ENCODE measurements around the gene DTX1. TPM values are rescaled to one million over a fixed set of nuclear protein-coding genes. Genes with fewer than 3 reads are reported as not detected.

The DTX1 gene
- total and polyA plus RNA-seq, 4 donors: 2.1 to 33.2 (median 10.0) TPM

DNA sequence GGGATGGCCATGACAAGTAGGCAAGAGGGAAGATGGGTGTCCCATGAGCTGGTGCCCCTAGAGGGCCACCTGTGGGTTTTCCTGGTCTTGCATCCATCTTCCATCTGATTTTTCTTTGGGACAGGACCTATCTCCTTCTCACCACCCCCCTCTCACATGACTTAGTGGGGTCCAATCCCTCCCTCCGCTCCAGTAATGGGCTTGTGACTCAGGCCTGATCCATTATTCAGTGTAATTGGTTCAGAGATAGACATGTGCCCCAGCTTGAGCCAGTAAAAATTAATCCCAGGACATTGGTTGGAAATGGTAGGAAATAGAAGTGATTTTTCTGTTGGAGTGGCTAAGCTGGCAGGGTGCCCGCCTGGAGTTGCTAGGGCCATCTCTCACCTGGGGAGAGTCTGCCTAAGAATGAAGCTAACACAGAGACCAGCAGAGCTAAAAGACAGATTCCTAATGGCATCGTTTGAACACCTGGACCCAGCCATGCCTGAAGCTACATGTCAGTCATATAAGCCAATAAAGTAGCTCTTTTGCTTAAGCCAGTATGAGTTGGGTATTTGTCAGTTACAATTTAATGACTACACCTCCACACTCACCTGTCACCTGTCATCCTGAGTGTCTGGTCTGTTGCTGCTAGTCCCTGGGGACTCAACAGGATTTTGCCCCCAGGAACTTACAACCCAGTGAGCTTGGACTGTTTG, 64.3 kb downstream of the DTX1 start:
- H3K4me3 ChIP-seq (ENCODE audit: low read depth in 1 of 3, low read length in 3 of 3): no peak overlapping the region
- peaks cover 0 to 3% (median 0%) of the 10 kb centered on the region in 4 donors for H3K27me3 ChIP-seq (ENCODE audit: control insufficient read depth in 4 of 4, insufficient read depth in 4 of 4, low read length in 3 of 4)
- H3K9me3 ChIP-seq (ENCODE audit: control insufficient read depth in 4 of 4, low read length in 3 of 4): peaks cover 0 to 1% (median 0%) of the 10 kb centered on the region in 4 donors
- no peaks in the 10 kb centered on the region for H3K36me3 ChIP-seq (ENCODE audit: control insufficient read depth in 4 of 4, insufficient read depth in 3 of 4, low read depth in 1 of 4, low read length in 3 of 4)
- 78% methylated on average over 3 of the region's 3 CpGs for WGBS
- no peak for DNase-seq (ENCODE audit: low spot score)
- no peaks in the 10 kb centered on the region for H3K4me1 ChIP-seq (ENCODE audit: control insufficient read depth in 4 of 4, insufficient read depth in 4 of 4, low read length in 3 of 4)
- no peak overlapping the region for H3K27ac ChIP-seq (ENCODE audit: low read depth in 1 of 2, low read length in 2 of 2)
- no peak overlapping the region for H3K9ac ChIP-seq (ENCODE audit: low read depth in 1 of 2, low read length in 2 of 2)
- TF ChIP-seq, protein P1, sequence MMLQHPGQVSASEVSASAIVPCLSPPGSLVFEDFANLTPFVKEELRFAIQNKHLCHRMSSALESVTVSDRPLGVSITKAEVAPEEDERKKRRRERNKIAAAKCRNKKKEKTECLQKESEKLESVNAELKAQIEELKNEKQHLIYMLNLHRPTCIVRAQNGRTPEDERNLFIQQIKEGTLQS (IDR thresholded peaks at IDR 0.05): no peak
- TF ChIP-seq TAF1 (conservative IDR thresholded peaks at IDR 0.05): no peak
- no peak for TF ChIP-seq RAD21 (IDR thresholded peaks at IDR 0.05)
- no peak for TF ChIP-seq HNF4A (conservative IDR thresholded peaks at IDR 0.05)
- TF ChIP-seq, protein P2, sequence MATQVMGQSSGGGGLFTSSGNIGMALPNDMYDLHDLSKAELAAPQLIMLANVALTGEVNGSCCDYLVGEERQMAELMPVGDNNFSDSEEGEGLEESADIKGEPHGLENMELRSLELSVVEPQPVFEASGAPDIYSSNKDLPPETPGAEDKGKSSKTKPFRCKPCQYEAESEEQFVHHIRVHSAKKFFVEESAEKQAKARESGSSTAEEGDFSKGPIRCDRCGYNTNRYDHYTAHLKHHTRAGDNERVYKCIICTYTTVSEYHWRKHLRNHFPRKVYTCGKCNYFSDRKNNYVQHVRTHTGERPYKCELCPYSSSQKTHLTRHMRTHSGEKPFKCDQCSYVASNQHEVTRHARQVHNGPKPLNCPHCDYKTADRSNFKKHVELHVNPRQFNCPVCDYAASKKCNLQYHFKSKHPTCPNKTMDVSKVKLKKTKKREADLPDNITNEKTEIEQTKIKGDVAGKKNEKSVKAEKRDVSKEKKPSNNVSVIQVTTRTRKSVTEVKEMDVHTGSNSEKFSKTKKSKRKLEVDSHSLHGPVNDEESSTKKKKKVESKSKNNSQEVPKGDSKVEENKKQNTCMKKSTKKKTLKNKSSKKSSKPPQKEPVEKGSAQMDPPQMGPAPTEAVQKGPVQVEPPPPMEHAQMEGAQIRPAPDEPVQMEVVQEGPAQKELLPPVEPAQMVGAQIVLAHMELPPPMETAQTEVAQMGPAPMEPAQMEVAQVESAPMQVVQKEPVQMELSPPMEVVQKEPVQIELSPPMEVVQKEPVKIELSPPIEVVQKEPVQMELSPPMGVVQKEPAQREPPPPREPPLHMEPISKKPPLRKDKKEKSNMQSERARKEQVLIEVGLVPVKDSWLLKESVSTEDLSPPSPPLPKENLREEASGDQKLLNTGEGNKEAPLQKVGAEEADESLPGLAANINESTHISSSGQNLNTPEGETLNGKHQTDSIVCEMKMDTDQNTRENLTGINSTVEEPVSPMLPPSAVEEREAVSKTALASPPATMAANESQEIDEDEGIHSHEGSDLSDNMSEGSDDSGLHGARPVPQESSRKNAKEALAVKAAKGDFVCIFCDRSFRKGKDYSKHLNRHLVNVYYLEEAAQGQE (IDR thresholded peaks at IDR 0.05): no peak
- TF ChIP-seq, protein P3, sequence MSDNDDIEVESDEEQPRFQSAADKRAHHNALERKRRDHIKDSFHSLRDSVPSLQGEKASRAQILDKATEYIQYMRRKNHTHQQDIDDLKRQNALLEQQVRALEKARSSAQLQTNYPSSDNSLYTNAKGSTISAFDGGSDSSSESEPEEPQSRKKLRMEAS (IDR thresholded peaks at IDR 0.05): no peak
- TF ChIP-seq, protein P4, sequence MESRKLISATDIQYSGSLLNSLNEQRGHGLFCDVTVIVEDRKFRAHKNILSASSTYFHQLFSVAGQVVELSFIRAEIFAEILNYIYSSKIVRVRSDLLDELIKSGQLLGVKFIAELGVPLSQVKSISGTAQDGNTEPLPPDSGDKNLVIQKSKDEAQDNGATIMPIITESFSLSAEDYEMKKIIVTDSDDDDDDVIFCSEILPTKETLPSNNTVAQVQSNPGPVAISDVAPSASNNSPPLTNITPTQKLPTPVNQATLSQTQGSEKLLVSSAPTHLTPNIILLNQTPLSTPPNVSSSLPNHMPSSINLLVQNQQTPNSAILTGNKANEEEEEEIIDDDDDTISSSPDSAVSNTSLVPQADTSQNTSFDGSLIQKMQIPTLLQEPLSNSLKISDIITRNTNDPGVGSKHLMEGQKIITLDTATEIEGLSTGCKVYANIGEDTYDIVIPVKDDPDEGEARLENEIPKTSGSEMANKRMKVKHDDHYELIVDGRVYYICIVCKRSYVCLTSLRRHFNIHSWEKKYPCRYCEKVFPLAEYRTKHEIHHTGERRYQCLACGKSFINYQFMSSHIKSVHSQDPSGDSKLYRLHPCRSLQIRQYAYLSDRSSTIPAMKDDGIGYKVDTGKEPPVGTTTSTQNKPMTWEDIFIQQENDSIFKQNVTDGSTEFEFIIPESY (IDR thresholded peaks at IDR 0.05): no peak
- TF ChIP-seq HNF4G (IDR thresholded peaks at IDR 0.05): no peak
- TF ChIP-seq FOXA1 (IDR thresholded peaks at IDR 0.05): no peak
- TF ChIP-seq, protein P5, sequence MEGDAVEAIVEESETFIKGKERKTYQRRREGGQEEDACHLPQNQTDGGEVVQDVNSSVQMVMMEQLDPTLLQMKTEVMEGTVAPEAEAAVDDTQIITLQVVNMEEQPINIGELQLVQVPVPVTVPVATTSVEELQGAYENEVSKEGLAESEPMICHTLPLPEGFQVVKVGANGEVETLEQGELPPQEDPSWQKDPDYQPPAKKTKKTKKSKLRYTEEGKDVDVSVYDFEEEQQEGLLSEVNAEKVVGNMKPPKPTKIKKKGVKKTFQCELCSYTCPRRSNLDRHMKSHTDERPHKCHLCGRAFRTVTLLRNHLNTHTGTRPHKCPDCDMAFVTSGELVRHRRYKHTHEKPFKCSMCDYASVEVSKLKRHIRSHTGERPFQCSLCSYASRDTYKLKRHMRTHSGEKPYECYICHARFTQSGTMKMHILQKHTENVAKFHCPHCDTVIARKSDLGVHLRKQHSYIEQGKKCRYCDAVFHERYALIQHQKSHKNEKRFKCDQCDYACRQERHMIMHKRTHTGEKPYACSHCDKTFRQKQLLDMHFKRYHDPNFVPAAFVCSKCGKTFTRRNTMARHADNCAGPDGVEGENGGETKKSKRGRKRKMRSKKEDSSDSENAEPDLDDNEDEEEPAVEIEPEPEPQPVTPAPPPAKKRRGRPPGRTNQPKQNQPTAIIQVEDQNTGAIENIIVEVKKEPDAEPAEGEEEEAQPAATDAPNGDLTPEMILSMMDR (IDR thresholded peaks at IDR 0.05; ENCODE audit: low read depth, low read length, missing input control): no peak
- no peak for TF ChIP-seq RXRA (IDR thresholded peaks at IDR 0.05)
- TF ChIP-seq YY1 (IDR thresholded peaks at IDR 0.05): no peak
- no peak for TF ChIP-seq NR2F2 (IDR thresholded peaks at IDR 0.05)
- TF ChIP-seq FOXA2 (IDR thresholded peaks at IDR 0.05): no peak
- no peak for TF ChIP-seq EGR1 (IDR thresholded peaks at IDR 0.05; ENCODE audit: low read depth in 2 of 2)
- no peak for TF ChIP-seq GABPA (IDR thresholded peaks at IDR 0.05 in 1 of 2, conservative IDR thresholded peaks at IDR 0.05 in 1 of 2)
- TF ChIP-seq JUND (IDR thresholded peaks at IDR 0.05): no peak
- no peak for TF ChIP-seq SP1 (IDR thresholded peaks at IDR 0.05)

Data from liver (tissue), 9 donors.